ENCODE results near the gene SYPL1.

GRCh38 chr7:106085015-106085414, 27.1 kb downstream of the SYPL1 start:
- TF ChIP-seq USF2 (IDR thresholded peaks at IDR 0.05; ENCODE audit: borderline replicate concordance, low read depth, low read length) = no peak
- TF ChIP-seq, protein P1, sequence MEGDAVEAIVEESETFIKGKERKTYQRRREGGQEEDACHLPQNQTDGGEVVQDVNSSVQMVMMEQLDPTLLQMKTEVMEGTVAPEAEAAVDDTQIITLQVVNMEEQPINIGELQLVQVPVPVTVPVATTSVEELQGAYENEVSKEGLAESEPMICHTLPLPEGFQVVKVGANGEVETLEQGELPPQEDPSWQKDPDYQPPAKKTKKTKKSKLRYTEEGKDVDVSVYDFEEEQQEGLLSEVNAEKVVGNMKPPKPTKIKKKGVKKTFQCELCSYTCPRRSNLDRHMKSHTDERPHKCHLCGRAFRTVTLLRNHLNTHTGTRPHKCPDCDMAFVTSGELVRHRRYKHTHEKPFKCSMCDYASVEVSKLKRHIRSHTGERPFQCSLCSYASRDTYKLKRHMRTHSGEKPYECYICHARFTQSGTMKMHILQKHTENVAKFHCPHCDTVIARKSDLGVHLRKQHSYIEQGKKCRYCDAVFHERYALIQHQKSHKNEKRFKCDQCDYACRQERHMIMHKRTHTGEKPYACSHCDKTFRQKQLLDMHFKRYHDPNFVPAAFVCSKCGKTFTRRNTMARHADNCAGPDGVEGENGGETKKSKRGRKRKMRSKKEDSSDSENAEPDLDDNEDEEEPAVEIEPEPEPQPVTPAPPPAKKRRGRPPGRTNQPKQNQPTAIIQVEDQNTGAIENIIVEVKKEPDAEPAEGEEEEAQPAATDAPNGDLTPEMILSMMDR (IDR thresholded peaks at IDR 0.05) = no peak
- TF ChIP-seq NFIC (IDR thresholded peaks at IDR 0.05; ENCODE audit: borderline replicate concordance) = no peak
- TF ChIP-seq RFX5 (IDR thresholded peaks at IDR 0.05; ENCODE audit: low read length) = no peak
- TF ChIP-seq POLR2AphosphoS5 (IDR thresholded peaks at IDR 0.05; ENCODE audit: low read depth, low read length) = no peak
- no peak for TF ChIP-seq EZH2phosphoT487 (IDR thresholded peaks at IDR 0.05; ENCODE audit: borderline replicate concordance, low read depth)
- no peak for TF ChIP-seq SMC3 (IDR thresholded peaks at IDR 0.05; ENCODE audit: low read depth, low read length)
- TF ChIP-seq RAD21 (IDR thresholded peaks at IDR 0.05; ENCODE audit: low read length) = no peak
- no peak for TF ChIP-seq MXI1 (IDR thresholded peaks at IDR 0.05; ENCODE audit: low read depth, low read length)
- TF ChIP-seq GABPA (IDR thresholded peaks at IDR 0.05; ENCODE audit: low read depth) = no peak

Data from SK-N-SH (cell line).